Heart left ventricle (tissue), 13 donors: Measurements from ENCODE around the gene DDHD1.

Experiments used
- POLR2A ChIP-seq, 2 donors: fragments of 450-650 bp; IDR thresholded peaks; one replicate each; pipeline ENCODE4 v1.6.1; 2017; ENCODE audit warnings: antibody characterized with exemption in 2 of 2, mild to moderate bottlenecking in 2 of 2, moderate library complexity in 2 of 2
- TF ChIP-seq, protein P1 (sequence below), 12 donors: fragments of 200-600 bp; sonication (generic) in 4 of 12; IDR thresholded peaks; one replicate each; pipeline versions ENCODE4 v1.5.0 to v1.8.0; 2018 to 2022; ENCODE audit warnings: antibody characterized with exemption in 12 of 12, mild to moderate bottlenecking in 5 of 12
- donor health status: ischemic (EF 13 %, LVEDD 7.1; RV severe dilation, severe dysfunction).
- donor health status: DM: no; HTN: yes; CAD: no.
- donor health status: DM: no; HTN: no; CAD: no.
- donor health status: ischemic (EF 25% LVEDD 6.9; RV normal size, moderate dysfunction).
- donor health status: ischemic (EF 25% LVEDD 5.7; RV mildly dilated, moderate dysfunction).
- donor health status: ischemic (EF 35%, LVEDD 5.7; RV mildly dilated, moderate dysfunction).
- donor health status: nonischemic (EF 11% LVEDD 7.7; RV severe dilation, severe dysfunction).
- donor health status: DM: yes; HTN: yes; CAD: no.
- donor health status: PGD.
- donor health status: ischemic (EF 29% LVEDD 5.4; RV normal size, mild dysfunction).
- donor health status: nonischemic (EF 23%, LVEDD 6.1; RV moderate dilation, normal function).

DNA sequence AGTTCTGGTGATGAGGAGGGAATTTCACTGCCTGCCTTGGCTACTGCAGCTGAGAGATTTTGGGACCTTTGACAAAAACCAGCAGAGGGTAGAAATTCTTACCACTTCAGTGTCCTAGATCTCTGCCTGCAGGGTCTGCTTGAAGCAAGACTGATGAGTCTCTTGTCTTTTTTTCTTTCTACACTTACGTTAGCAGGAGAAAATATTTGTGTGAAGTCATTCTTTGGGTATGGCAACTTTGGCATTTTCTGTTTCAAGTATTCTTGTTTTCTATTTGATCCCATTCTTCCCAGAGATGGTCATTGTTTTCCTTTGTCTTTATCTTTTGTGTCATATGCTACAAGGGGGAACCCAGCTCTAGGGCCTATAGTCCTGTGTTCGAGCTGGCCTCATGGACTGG is 136.6 kb downstream of the DDHD1 start:
- TF ChIP-seq, protein P1, sequence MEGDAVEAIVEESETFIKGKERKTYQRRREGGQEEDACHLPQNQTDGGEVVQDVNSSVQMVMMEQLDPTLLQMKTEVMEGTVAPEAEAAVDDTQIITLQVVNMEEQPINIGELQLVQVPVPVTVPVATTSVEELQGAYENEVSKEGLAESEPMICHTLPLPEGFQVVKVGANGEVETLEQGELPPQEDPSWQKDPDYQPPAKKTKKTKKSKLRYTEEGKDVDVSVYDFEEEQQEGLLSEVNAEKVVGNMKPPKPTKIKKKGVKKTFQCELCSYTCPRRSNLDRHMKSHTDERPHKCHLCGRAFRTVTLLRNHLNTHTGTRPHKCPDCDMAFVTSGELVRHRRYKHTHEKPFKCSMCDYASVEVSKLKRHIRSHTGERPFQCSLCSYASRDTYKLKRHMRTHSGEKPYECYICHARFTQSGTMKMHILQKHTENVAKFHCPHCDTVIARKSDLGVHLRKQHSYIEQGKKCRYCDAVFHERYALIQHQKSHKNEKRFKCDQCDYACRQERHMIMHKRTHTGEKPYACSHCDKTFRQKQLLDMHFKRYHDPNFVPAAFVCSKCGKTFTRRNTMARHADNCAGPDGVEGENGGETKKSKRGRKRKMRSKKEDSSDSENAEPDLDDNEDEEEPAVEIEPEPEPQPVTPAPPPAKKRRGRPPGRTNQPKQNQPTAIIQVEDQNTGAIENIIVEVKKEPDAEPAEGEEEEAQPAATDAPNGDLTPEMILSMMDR (IDR thresholded peaks at IDR 0.05), result no peak
- TF ChIP-seq POLR2A (IDR thresholded peaks at IDR 0.05), result no peak
